ENCODE data around the gene PRPF39. TPM values are rescaled to one million over a fixed set of nuclear protein-coding genes. Genes with fewer than 3 reads are reported as not detected.
A peak's percentile ranks its signal among the peaks of the same experiment; 100 is the strongest.
"Not testable (repeated sequence)": the region's sequence is repeated elsewhere in the genome, so short reads cannot be mapped to it uniquely, and the experiment has no call there.

Gene PRPF39
- total and polyA plus RNA-seq, 9 donors, result 39.9 to 58.5 (median 44.8) TPM

- no CpG with 5 or more reads among the region's 1 CpG for WGBS (ENCODE audit: insufficient coverage)
- no peak overlapping the region for H3K27ac ChIP-seq (ENCODE audit: low read length)
Measured at GRCh38 chr14:45078323-45078722, 5.6 kb upstream of the PRPF39 start.

GRCh38 chr14:45080416-45080968 lies 3.4 kb upstream of the PRPF39 start:
- not testable (repeated sequence) for H3K4me3 ChIP-seq (ENCODE audit: low read length); H3K4me1 ChIP-seq (ENCODE audit: control insufficient read depth, insufficient read depth, low read length); H3K27ac ChIP-seq (ENCODE audit: low read length); H3K36me3 ChIP-seq (ENCODE audit: control insufficient read depth, insufficient read depth, low read length); H3K27me3 ChIP-seq (ENCODE audit: control insufficient read depth, insufficient read depth, low read length); H3K9me3 ChIP-seq (replicated peaks; ENCODE audit: control insufficient read depth, low read depth, low read length); DNase-seq
- 95% methylated on average over 27 of the region's 40 CpGs for WGBS (ENCODE audit: insufficient coverage)

More at GRCh38 chr14:45078323-45078722, 5.6 kb upstream of the PRPF39 start:
- Histone ChIP-seq H3K27me3 (ENCODE audit: control insufficient read depth, insufficient read depth, low read length) (no peaks in the 10 kb centered on the region), H3K9me3 (replicated peaks; ENCODE audit: control insufficient read depth, low read depth, low read length) (no peaks in the 10 kb centered on the region), H3K36me3 (ENCODE audit: control insufficient read depth, insufficient read depth, low read length) (no peaks in the 10 kb centered on the region), H3K4me3 (ENCODE audit: low read length) (no peak overlapping the region), H3K4me1 (ENCODE audit: control insufficient read depth, insufficient read depth, low read length) (peaks cover 2% of the 10 kb centered on the region)
- DNase-seq, result no peak

GRCh38 chr14:45081096-45081495 lies 2.8 kb upstream of the PRPF39 start:
- H3K4me1 ChIP-seq (ENCODE audit: control insufficient read depth, insufficient read depth, low read length); DNase-seq; H3K27ac ChIP-seq (ENCODE audit: low read length); H3K27me3 ChIP-seq (ENCODE audit: control insufficient read depth, insufficient read depth, low read length); H3K4me3 ChIP-seq (ENCODE audit: low read length); H3K9me3 ChIP-seq (replicated peaks; ENCODE audit: control insufficient read depth, low read depth, low read length); H3K36me3 ChIP-seq (ENCODE audit: control insufficient read depth, insufficient read depth, low read length): not testable (repeated sequence)
- WGBS (ENCODE audit: insufficient coverage), result no CpG with 5 or more reads among the region's 3 CpGs

- Histone ChIP-seq H3K4me3 (ENCODE audit: low read length) (no peak overlapping the region), H3K27ac (ENCODE audit: low read length) (no peak overlapping the region), H3K27me3 (ENCODE audit: control insufficient read depth, insufficient read depth, low read length) (no peaks in the 10 kb centered on the region), H3K36me3 (ENCODE audit: control insufficient read depth, insufficient read depth, low read length) (no peaks in the 10 kb centered on the region), H3K4me1 (ENCODE audit: control insufficient read depth, insufficient read depth, low read length) (peaks cover 10% of the 10 kb centered on the region), H3K9me3 (replicated peaks; ENCODE audit: control insufficient read depth, low read depth, low read length) (no peaks in the 10 kb centered on the region)
- WGBS (ENCODE audit: insufficient coverage), result no CpG with 5 or more reads among the region's 2 CpGs
- no peak for DNase-seq
Measured at GRCh38 chr14:45082420-45082819, 1.5 kb upstream of the PRPF39 start.

DNA sequence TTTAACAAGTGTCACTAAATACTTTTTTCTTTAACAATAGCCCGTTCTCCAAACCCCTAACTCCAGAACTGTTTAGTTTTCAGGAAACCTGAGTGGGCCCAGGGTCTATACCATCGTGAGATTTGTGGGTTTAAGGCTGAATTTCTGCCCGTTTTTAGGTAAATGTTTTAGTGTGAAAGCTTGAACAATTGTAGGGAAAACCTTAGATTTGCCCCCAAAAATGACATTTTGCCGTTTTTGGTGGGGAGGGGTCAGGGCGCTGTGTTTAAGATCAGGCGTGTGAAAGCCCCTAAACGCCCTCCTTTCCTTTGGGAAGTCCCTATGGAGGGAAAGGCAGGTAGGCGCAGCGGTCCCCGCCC lies 320 bp upstream of the PRPF39 start:
- no peak for DNase-seq
- 0% methylated on average over 5 of the region's 10 CpGs for WGBS (ENCODE audit: insufficient coverage)
- Histone ChIP-seq H3K4me1 (ENCODE audit: control insufficient read depth, insufficient read depth, low read length) (peaks cover 10% of the 10 kb centered on the region), H3K36me3 (ENCODE audit: control insufficient read depth, insufficient read depth, low read length) (no peaks in the 10 kb centered on the region), H3K27ac (ENCODE audit: low read length) (peak overlapping the region; percentile 74), H3K9me3 (replicated peaks; ENCODE audit: control insufficient read depth, low read depth, low read length) (no peaks in the 10 kb centered on the region), H3K27me3 (ENCODE audit: control insufficient read depth, insufficient read depth, low read length) (no peaks in the 10 kb centered on the region), H3K4me3 (ENCODE audit: low read length) (peak overlapping the region; percentile 65)

GRCh38 chr14:45084946-45085346 lies 1.0 kb downstream of the PRPF39 start:
- Histone ChIP-seq H3K27me3 (ENCODE audit: control insufficient read depth, insufficient read depth, low read length) (no peaks in the 10 kb centered on the region), H3K4me3 (ENCODE audit: low read length) (peak overlapping the region; percentile 65), H3K9me3 (replicated peaks; ENCODE audit: control insufficient read depth, low read depth, low read length) (no peaks in the 10 kb centered on the region), H3K36me3 (ENCODE audit: control insufficient read depth, insufficient read depth, low read length) (no peaks in the 10 kb centered on the region), H3K27ac (ENCODE audit: low read length) (peak overlapping the region; percentile 74), H3K4me1 (ENCODE audit: control insufficient read depth, insufficient read depth, low read length) (peaks cover 10% of the 10 kb centered on the region)
- no CpG with 5 or more reads among the region's 4 CpGs for WGBS (ENCODE audit: insufficient coverage)
- peak; percentile 34 for DNase-seq

DNA sequence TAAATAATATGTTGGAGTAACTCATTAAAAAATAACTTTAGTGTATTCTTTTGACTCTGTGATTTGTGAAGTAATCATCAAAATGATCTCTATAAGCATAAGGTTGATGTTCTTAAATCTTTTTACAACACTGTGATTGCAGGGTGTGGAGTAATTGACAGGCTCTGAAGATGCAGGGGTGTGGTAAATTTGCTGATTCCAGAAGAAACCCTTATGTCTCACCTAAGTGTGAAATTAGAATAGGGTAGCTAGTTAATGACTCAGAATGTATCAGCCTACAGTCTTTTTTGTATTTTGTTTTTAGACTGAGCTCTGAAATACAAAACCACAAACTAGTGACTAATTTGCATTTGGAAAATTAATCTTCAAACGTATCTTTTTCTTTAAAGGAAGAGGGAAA lies 5.9 kb downstream of the PRPF39 start:
- DNase-seq, result no peak
- H3K4me1 ChIP-seq (ENCODE audit: control insufficient read depth, insufficient read depth, low read length), result peaks cover 6% of the 10 kb centered on the region
- no peak overlapping the region for H3K4me3 ChIP-seq (ENCODE audit: low read length)
- no peak overlapping the region for H3K27ac ChIP-seq (ENCODE audit: low read length)
- no CpG with 5 or more reads among the region's 1 CpG for WGBS (ENCODE audit: insufficient coverage)
- H3K36me3 ChIP-seq (ENCODE audit: control insufficient read depth, insufficient read depth, low read length), result no peaks in the 10 kb centered on the region
- H3K9me3 ChIP-seq (replicated peaks; ENCODE audit: control insufficient read depth, low read depth, low read length), result no peaks in the 10 kb centered on the region
- H3K27me3 ChIP-seq (ENCODE audit: control insufficient read depth, insufficient read depth, low read length), result no peaks in the 10 kb centered on the region

- H3K4me3 ChIP-seq (ENCODE audit: low read length), result no peak overlapping the region
- no peak for DNase-seq
- WGBS (ENCODE audit: insufficient coverage), result no CpG with 5 or more reads among the region's 2 CpGs
- H3K4me1 ChIP-seq (ENCODE audit: control insufficient read depth, insufficient read depth, low read length), result no peaks in the 10 kb centered on the region
- no peaks in the 10 kb centered on the region for H3K9me3 ChIP-seq (replicated peaks; ENCODE audit: control insufficient read depth, low read depth, low read length)
- no peak overlapping the region for H3K27ac ChIP-seq (ENCODE audit: low read length)
- no peaks in the 10 kb centered on the region for H3K27me3 ChIP-seq (ENCODE audit: control insufficient read depth, insufficient read depth, low read length)
- peaks cover 10% of the 10 kb centered on the region for H3K36me3 ChIP-seq (ENCODE audit: control insufficient read depth, insufficient read depth, low read length)
Measured at GRCh38 chr14:45091710-45092109, 7.8 kb downstream of the PRPF39 start.

- Histone ChIP-seq H3K4me1 (ENCODE audit: control insufficient read depth, insufficient read depth, low read length) (no peaks in the 10 kb centered on the region), H3K27me3 (ENCODE audit: control insufficient read depth, insufficient read depth, low read length) (no peaks in the 10 kb centered on the region), H3K9me3 (replicated peaks; ENCODE audit: control insufficient read depth, low read depth, low read length) (no peaks in the 10 kb centered on the region), H3K36me3 (ENCODE audit: control insufficient read depth, insufficient read depth, low read length) (peaks cover 11% of the 10 kb centered on the region), H3K27ac (ENCODE audit: low read length) (no peak overlapping the region), H3K4me3 (ENCODE audit: low read length) (no peak overlapping the region)
- WGBS (ENCODE audit: insufficient coverage), result no CpG with 5 or more reads among the region's 2 CpGs
- no peak for DNase-seq
Measured at GRCh38 chr14:45094275-45094674, 10.4 kb downstream of the PRPF39 start.

DNA sequence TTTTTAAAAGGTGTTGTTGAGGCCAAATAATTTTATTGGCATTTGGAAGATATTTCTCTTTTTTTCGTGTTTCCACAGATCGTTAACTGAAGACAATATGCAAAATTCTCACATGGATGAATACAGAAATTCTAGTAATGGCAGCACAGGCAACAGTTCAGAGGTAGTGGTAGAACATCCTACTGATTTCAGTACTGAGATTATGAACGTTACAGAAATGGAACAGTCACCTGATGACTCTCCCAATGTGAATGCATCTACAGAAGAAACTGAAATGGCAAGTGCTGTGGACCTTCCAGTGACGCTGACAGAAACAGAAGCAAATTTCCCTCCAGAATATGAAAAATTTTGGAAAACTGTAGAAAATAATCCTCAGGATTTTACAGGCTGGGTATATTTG lies 11.2 kb downstream of the PRPF39 start:
- no peak overlapping the region for H3K4me3 ChIP-seq (ENCODE audit: low read length)
- H3K4me1 ChIP-seq (ENCODE audit: control insufficient read depth, insufficient read depth, low read length), result no peaks in the 10 kb centered on the region
- H3K9me3 ChIP-seq (replicated peaks; ENCODE audit: control insufficient read depth, low read depth, low read length), result no peaks in the 10 kb centered on the region
- DNase-seq, result no peak
- no CpG with 5 or more reads among the region's 4 CpGs for WGBS (ENCODE audit: insufficient coverage)
- no peak overlapping the region for H3K27ac ChIP-seq (ENCODE audit: low read length)
- peaks cover 17% of the 10 kb centered on the region for H3K36me3 ChIP-seq (ENCODE audit: control insufficient read depth, insufficient read depth, low read length)
- no peaks in the 10 kb centered on the region for H3K27me3 ChIP-seq (ENCODE audit: control insufficient read depth, insufficient read depth, low read length)

- WGBS (ENCODE audit: insufficient coverage), result 100% methylated on average over 3 of the region's 4 CpGs
- H3K36me3 ChIP-seq (ENCODE audit: control insufficient read depth, insufficient read depth, low read length), result peaks cover 19% of the 10 kb centered on the region
Measured at GRCh38 chr14:45096218-45096617, 12.3 kb downstream of the PRPF39 start.

More at GRCh38 chr14:45096218-45096617, 12.3 kb downstream of the PRPF39 start:
- Histone ChIP-seq H3K4me1 (ENCODE audit: control insufficient read depth, insufficient read depth, low read length) (no peaks in the 10 kb centered on the region), H3K27me3 (ENCODE audit: control insufficient read depth, insufficient read depth, low read length) (no peaks in the 10 kb centered on the region), H3K27ac (ENCODE audit: low read length) (no peak overlapping the region), H3K4me3 (ENCODE audit: low read length) (no peak overlapping the region), H3K9me3 (replicated peaks; ENCODE audit: control insufficient read depth, low read depth, low read length) (no peaks in the 10 kb centered on the region)
- no peak for DNase-seq
